GM19324 (cell line): Measurements from ENCODE around the gene BAG3.
A peak's percentile ranks its signal among the peaks of the same experiment; 100 is the strongest.
"Not testable (repeated sequence)": the region's sequence is repeated elsewhere in the genome, so short reads cannot be mapped to it uniquely, and the experiment has no call there.

Experiments used
- ATAC-seq: cut with Tn5 transposase; IDR thresholded peaks from one replicate; pipeline ENCODE4 v1.9.1; 2021; ENCODE audit warnings: mild to moderate bottlenecking, moderate library complexity; ENCODE audit not compliant: unreplicated experiment, low FRiP score

The BAG3 gene

GRCh38 chr10:119650692-119651513 lies at the start of gene BAG3:
Gene BAG3, plus strand, starts transcription at chr10:119651380. Its CDS starts 296 bp downstream, at chr10:119651676.
- ATAC-seq, result peak; percentile 69

DNA sequence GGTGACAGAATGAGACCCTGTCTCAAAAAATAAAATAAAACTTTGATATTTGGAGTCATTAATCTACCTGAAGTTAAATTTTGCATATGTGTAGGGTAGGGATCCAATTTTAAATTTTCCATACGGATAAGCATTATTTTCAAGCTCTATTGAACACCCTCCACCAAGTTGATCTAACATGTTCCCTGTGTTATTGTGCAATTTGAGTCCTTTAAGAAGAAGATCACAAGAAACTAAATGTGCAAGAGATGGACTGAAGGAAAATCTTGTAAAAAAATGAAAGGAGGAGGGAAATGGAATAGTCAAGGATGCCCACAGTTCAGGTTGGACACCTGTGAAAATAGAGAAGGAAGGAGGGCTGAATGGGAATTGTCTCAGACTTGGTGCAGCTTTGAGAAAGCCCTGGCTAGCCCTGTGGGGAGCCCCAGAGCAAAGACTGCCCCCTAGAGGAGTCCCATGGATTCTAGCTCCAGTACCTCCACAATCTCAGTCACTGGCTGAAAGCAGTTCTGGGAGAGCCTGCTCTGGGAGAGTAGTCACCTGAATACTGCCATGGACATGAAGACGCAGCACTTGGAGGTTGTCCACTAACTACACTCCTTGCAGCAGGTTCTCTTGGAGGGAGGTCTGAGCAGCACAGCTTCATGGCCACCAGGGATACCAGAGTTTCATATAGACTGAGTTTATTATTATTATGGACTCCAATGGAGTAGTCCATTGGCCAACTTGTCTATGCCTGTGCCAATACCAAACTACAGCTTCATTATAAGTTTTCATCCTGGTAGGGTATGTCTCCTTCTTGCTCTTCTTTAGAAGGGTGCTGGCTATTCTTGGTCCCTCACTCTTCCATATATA lies 48.7 kb upstream of the BAG3 start:
- ATAC-seq, result no peak

GRCh38 chr10:119604468-119604867 lies 46.7 kb upstream of the BAG3 start:
- ATAC-seq, result no peak

DNA sequence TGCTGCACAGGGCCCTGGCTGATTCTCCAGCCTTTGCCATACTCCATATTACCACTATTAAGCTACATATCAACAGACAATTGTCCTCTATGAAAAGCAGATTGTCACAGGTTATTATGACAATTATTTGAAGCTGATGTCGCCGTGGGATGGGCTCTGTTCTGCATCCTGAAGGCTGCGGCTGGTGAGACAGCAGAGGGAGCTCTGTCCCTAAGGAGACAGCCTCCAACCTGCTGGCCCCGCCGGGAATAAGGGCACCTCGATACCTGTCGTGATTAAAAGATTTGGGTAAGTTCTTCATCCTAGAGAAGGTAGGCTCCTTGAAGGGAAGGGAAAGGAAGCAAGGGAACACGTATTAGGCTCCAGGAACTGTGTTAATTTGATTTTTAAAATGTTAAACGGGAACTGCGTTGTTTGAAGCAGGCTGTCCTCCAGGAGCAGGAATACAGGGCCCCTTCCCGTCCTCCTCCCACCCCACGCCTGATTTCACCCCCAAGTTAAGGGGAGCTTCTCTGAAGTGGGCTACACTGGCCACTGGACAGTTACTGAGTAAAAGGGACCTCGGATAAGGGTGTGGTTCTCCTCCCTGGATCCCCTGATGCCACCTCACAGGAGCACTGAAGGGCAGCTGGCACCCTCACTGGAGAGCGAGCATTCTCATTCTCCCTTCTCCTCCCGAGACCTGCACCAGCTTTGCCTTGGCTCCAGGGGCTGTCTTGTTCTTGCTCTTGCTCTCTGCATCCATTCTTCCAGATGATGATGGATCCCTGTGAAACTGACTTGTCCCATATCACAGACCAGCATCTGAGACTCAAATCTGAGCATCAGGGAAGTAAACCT lies 42.6 kb upstream of the BAG3 start:
- ATAC-seq, result no peak

DNA sequence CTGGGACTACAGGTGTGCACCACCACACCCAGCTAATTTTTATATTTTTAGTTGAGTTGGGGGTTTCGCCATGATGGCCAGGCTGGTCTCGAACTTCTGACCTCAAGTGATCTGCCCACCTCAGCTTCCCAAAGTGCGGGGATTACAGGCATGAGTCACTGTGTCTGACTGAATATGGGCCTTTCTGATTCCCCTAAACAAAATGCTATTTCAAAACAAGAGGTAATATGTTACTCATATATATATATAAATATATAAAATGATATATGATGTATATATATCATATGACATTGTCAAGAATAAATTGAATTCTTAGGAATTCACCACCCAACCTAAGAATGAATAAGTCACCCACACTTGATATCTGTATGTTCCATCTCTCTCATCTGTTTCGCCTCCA lies 41.7 kb upstream of the BAG3 start:
- ATAC-seq, result no peak

DNA sequence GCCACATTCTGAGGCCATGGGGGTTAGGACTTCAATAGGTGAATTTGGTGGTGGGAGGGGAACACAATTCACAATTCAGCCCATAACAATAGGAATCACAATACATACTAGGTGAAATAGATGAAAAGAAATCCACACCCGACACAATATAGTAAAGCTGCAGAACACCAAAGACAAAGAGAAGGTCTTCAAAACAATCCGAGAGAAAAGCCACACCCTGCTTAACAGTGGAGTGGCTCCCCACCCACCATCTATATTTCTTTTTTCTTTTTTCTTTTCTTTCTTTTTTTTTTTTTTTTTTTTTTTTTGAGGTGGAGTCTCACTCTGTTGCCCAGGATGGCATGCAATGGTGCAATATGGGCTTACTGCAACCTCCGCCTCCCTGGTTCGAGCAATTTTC lies 39.7 kb upstream of the BAG3 start:
- ATAC-seq, result no peak

GRCh38 chr10:119613741-119614140 lies 37.4 kb upstream of the BAG3 start:
- ATAC-seq, result no peak

DNA sequence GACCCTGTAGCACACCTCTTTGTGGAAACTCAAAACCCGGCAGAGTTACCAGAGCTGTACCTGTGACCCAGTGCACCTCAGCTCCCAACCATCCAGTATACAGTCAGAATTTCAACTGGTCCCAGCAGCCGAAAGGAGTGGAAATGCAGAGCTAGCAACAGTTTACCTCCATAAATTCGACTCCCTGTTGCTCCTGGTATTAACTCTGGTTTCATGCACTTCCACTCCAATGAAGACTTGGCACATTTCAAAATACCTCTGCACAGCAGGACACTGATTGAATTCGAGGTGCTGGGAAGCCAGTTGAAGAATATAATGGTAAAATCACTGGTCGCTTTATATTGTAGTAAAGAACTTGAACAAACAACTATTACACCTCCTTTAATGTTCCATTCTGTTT lies 36.5 kb upstream of the BAG3 start:
- no peak for ATAC-seq

DNA sequence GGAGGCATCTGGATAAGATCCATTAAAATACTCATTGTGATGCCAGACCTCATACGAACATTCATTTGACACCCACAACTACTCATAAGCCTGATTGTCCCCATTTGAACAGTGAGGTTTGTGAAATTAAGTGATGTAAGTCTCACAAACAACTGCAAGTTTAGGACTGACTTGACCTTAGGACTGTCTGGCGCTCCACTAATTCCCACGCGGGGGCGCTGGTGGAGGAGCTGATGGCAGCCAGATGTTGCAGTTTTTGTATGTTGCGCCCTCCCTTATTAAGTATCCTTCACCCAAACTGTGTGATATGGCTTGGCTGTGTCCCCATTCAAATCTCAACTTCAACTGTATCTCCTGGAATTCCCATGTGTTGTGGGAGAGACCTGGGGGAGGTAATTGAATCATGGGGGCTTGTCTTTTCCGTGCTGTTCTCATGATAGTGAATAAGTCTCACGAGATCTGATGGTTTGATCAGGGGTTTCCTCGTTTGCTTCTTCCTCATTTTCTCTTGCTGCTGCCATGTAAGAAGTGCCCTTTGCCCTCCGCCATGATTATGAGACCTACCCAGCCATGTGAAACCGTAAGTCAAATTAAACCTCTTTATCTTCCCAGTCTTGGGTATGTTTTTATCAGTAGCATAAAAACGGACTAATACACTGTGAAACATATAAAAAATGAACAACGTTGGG lies 34.2 kb upstream of the BAG3 start:
- ATAC-seq, result no peak

DNA sequence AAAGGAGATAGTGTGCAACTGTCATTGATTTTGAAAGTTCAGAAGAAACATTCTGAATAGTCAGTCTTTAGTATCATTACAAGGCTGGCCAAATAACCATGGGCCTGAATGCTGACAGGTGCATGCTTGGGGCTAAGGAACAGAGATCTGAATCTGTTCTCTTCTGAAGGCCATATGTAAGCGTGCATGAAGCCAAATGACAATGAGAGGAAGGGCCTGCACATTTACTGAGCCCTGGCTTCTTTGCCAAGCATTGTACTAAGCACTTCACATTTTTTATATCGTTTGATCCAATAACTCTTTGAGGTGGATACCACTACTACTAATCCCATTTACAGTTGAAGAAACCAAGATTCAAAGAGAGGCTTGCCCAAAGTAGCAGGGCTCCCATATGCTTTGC lies 32.0 kb upstream of the BAG3 start:
- ATAC-seq, result no peak

DNA sequence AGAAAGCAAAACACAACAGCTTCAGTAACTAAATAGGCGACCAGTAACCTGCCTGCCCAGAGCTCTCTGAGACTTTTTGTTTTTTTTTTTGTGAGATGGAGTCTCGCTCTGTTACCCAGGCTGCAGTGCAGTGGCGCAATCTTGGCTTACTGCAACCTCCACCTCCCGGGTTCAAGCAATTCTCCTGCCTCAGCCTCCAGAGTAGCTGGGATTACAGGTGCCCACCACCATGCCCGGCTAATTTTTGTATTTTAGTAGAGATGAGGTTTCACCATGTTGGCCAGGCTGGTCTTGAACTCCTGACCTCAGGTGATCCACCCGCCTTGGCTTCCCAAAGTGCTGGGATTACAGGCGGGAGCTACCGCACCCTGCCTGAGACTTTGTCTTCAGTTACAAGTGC lies 31.4 kb upstream of the BAG3 start:
- not testable (repeated sequence) for ATAC-seq

DNA sequence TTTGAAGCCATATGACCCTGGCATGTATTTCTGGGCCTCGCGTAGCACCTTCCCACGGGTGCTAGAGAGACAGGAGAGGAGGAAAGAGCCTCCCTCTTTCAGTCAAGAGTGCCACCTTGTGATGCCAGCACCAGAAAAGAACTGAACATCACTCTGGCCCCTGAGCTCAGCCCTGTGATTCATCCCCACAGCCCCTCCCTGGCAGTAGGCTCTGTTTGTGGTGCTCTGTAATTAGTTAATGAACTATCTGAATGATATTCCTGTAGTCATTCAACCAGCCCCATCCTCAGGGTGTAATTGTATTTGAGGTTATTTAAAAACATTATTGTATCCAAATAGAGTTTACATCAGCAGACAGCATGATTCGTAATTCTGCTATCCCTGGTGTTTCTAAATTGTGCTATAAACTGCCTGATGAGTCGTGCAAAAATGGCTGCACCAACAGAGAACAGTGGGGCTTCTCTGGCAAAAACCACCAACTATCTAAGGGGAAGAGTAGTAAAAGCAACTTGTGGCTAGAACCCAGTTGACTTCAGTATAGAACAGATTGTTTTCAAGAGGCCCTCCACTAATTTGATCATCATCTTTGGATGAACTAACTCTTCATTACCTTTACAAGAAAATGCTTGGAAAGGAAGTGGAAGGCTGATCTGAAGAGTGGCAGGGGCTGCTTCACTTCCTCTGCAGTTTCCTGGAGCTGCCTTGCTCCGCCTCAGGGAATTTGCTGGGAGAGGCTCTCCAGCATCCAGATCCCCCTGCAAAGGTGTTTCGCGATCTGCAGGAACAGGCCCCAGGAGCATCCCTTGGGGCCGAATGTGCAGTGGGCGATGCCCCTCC lies 30.7 kb upstream of the BAG3 start:
- ATAC-seq, result no peak

DNA sequence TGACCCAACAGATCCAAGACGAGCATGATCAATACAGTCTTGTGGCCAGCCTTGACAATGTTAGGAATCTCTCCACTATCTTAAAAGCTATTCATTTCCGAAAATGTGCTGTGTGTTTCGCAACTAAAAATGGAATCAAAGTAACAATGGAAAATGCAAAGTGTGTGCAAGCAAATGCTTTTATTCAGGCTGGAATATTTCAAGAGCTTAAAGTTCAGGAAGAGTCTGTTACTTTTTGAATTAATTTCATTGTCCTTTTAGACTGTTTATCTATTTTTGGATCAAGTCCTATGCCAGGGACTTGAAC lies 30.1 kb upstream of the BAG3 start:
- no peak for ATAC-seq

DNA sequence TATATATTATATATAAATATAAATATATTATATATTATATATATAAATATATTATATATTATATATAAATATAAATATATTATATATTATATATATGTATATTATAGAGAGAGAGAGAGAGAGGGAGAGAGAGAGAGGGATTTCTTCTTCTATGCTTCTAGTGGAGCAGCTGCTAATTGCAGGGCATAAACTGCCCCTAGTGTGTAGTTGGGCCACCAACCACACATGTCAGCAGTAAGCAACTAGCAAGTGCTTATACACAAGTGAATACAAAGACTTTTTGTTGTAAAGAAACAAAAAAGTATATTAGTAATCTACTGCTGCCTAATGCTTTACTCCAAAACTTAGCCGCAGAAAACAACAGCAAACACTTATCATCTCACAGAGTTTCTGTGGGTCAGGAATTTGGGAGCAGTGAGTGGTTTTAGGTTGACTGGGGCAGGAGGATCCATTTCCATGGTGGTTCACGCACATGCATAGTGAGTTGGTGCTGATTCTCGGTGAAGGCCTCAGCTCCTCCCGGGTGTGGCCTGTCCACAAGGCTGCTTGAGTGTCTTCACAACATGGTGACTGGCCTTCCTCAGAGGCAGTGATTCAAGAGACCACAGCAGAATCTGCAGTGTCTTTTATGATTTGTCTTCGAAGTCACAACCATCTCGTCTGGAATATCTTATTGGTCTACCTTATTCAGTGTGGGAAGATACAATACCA lies 25.5 kb upstream of the BAG3 start:
- no peak for ATAC-seq

DNA sequence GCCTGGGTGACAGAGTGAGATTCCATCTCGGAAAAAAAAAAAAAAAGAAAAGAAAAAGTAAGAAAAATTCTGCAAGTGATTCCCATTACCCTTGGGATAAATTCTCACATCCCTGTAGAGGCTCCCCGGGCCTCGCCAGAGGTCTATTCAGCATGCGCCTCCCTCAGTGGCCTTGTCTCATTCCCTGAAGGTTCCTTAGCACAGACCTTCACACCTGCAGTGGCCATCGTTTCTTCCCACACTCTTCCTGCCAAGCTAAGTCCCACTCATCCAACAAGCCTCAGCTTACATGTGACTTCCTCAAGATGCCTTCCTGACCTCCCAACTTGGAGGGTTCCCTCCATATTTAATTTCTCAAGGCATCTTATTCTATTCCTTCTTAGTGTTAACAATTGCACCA lies 20.9 kb upstream of the BAG3 start:
- ATAC-seq, result no peak

GRCh38 chr10:119633538-119634218 lies 17.5 kb upstream of the BAG3 start:
- no peak for ATAC-seq

- ATAC-seq, result no peak
These were observed 17.0 kb upstream of the BAG3 start for GRCh38 chr10:119634219-119634544.

DNA sequence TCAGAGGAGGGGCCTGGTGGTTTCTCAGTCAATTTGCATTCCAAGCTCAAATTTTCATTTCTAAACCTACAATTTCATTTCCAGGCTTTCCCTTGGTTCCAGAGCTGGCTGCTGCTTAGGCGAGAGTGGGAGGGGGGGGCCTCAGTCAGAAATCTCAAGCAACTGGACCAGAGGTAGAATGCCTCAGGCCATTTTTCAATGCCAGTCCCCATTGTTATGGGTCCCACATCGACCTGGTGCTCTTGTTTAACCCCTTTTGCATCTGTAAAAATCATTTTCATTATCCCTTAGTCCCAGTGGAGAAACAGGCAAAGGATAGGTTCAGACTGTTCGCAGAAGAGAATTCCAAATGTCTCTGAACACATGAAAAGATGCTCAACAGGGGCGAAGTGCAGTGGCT lies 13.5 kb upstream of the BAG3 start:
- ATAC-seq, result no peak

GRCh38 chr10:119638982-119639381 lies 12.2 kb upstream of the BAG3 start:
- no peak for ATAC-seq
